Tibial nerve (tissue), 3 donors: ENCODE measurements around the gene TENM3.
"Not testable (repeated sequence)": the region's sequence is repeated elsewhere in the genome, so short reads cannot be mapped to it uniquely, and the experiment has no call there.

Experiments
- POLR2A ChIP-seq, 2 donors: fragments of 450-650 bp; IDR thresholded peaks; one replicate each; pipeline ENCODE4 v1.6.1; 2017; ENCODE audit warnings: antibody characterized with exemption in 2 of 2, mild to moderate bottlenecking in 2 of 2, moderate library complexity in 2 of 2
- TF ChIP-seq, protein P1 (sequence below), 5 experiments: fragments of 200-600 bp in 3 of 5; fragments of 450-650 bp in 2 of 5; sonication (generic) in 3 of 5; IDR thresholded peaks; one replicate each; pipeline ENCODE4 v1.5.1; 2016 to 2019; ENCODE audit warnings: antibody characterized with exemption in 5 of 5, mild to moderate bottlenecking in 3 of 5, moderate library complexity in 2 of 5

DNA sequence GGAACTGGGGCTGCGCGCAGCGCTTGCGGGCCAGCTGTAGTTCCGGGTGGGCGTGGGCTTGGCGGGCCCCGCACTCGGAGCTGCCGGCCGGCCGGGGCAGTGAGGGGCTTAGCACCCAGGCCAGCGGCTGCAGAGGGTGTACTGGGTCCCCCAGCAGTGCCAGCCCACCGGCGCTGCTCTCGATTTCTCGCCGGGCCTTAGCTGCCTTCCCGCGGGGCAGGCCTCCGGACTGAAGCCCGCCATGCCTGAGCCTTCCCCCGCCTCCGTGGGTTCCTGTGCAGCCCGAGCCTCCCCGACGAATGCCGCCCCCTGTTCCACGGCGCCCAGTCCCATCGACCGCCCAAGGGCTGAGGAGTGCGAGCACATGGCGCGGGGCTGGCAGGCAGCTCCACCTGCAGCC lies 143.4 kb downstream of the TENM3 start:
- TF ChIP-seq POLR2A (IDR thresholded peaks at IDR 0.05): not testable (repeated sequence)
- TF ChIP-seq, protein P1, sequence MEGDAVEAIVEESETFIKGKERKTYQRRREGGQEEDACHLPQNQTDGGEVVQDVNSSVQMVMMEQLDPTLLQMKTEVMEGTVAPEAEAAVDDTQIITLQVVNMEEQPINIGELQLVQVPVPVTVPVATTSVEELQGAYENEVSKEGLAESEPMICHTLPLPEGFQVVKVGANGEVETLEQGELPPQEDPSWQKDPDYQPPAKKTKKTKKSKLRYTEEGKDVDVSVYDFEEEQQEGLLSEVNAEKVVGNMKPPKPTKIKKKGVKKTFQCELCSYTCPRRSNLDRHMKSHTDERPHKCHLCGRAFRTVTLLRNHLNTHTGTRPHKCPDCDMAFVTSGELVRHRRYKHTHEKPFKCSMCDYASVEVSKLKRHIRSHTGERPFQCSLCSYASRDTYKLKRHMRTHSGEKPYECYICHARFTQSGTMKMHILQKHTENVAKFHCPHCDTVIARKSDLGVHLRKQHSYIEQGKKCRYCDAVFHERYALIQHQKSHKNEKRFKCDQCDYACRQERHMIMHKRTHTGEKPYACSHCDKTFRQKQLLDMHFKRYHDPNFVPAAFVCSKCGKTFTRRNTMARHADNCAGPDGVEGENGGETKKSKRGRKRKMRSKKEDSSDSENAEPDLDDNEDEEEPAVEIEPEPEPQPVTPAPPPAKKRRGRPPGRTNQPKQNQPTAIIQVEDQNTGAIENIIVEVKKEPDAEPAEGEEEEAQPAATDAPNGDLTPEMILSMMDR (IDR thresholded peaks at IDR 0.05): not testable (repeated sequence)
